Measurements from ENCODE around the gene USP14.

The USP14 gene

GRCh38 chr18:227902-228301 lies 69.5 kb downstream of the USP14 start:
- Mint-ChIP-seq H3K36me3 (ENCODE audit: low read depth) (peaks cover 84% of the 10 kb centered on the region), H3K27me3 (no peaks in the 10 kb centered on the region), H3K9me3 (no peaks in the 10 kb centered on the region), H3K27ac (no peak overlapping the region), H3K4me3 (no peak overlapping the region), H3K4me1 (ENCODE audit: low read depth) (no peaks in the 10 kb centered on the region)
- no peak for DNase-seq

GRCh38 chr18:228586-228985 lies 70.2 kb downstream of the USP14 start:
- Mint-ChIP-seq H3K4me3 (no peak overlapping the region), H3K36me3 (ENCODE audit: low read depth) (peaks cover 81% of the 10 kb centered on the region), H3K4me1 (ENCODE audit: low read depth) (no peaks in the 10 kb centered on the region), H3K27me3 (no peaks in the 10 kb centered on the region), H3K27ac (no peak overlapping the region), H3K9me3 (no peaks in the 10 kb centered on the region)
- no peak for DNase-seq

GRCh38 chr18:231563-231962 lies 73.2 kb downstream of the USP14 start:
- Mint-ChIP-seq H3K4me3 (no peak overlapping the region), H3K27me3 (no peaks in the 10 kb centered on the region), H3K36me3 (ENCODE audit: low read depth) (peaks cover 70% of the 10 kb centered on the region), H3K9me3 (no peaks in the 10 kb centered on the region), H3K4me1 (ENCODE audit: low read depth) (no peaks in the 10 kb centered on the region), H3K27ac (no peak overlapping the region)
- no peak for DNase-seq

GRCh38 chr18:240175-240574 lies 81.8 kb downstream of the USP14 start:
- Mint-ChIP-seq H3K27ac (no peak overlapping the region), H3K27me3 (no peaks in the 10 kb centered on the region), H3K36me3 (ENCODE audit: low read depth) (peaks cover 76% of the 10 kb centered on the region)

GRCh38 chr18:245282-245847 lies 87.0 kb downstream of the USP14 start:
- Mint-ChIP-seq H3K4me3 (no peak overlapping the region), H3K4me1 (ENCODE audit: low read depth) (peaks cover 2% of the 10 kb centered on the region), H3K27me3 (no peaks in the 10 kb centered on the region)

More at GRCh38 chr18:240175-240574, 81.8 kb downstream of the USP14 start:
- Mint-ChIP-seq H3K4me3 (no peak overlapping the region), H3K9me3 (no peaks in the 10 kb centered on the region), H3K4me1 (ENCODE audit: low read depth) (peaks cover 2% of the 10 kb centered on the region)
- no peak for DNase-seq

GRCh38 chr18:248053-248452 lies 89.7 kb downstream of the USP14 start:
- no peaks in the 10 kb centered on the region for H3K27me3 Mint-ChIP-seq
- H3K27ac Mint-ChIP-seq = no peak overlapping the region
- peaks cover 90% of the 10 kb centered on the region for H3K36me3 Mint-ChIP-seq (ENCODE audit: low read depth)
- H3K4me3 Mint-ChIP-seq = no peak overlapping the region
- no peaks in the 10 kb centered on the region for H3K4me1 Mint-ChIP-seq (ENCODE audit: low read depth)
- DNase-seq = no peak
- H3K9me3 Mint-ChIP-seq = no peaks in the 10 kb centered on the region

More at GRCh38 chr18:245282-245847, 87.0 kb downstream of the USP14 start:
- Mint-ChIP-seq H3K9me3 (no peaks in the 10 kb centered on the region), H3K27ac (no peak overlapping the region), H3K36me3 (ENCODE audit: low read depth) (peaks cover 88% of the 10 kb centered on the region)
- no peak for DNase-seq

- Mint-ChIP-seq H3K27me3 (no peaks in the 10 kb centered on the region), H3K4me3 (no peak overlapping the region), H3K36me3 (ENCODE audit: low read depth) (peaks cover 91% of the 10 kb centered on the region), H3K4me1 (ENCODE audit: low read depth) (no peaks in the 10 kb centered on the region), H3K27ac (no peak overlapping the region), H3K9me3 (no peaks in the 10 kb centered on the region)
- no peak for DNase-seq
Observed at GRCh38 chr18:250685-251084, 92.3 kb downstream of the USP14 start.

GRCh38 chr18:251572-251971 lies 93.2 kb downstream of the USP14 start:
- Mint-ChIP-seq H3K4me1 (ENCODE audit: low read depth) (no peaks in the 10 kb centered on the region), H3K4me3 (no peak overlapping the region), H3K27me3 (no peaks in the 10 kb centered on the region), H3K27ac (no peak overlapping the region), H3K36me3 (ENCODE audit: low read depth) (peaks cover 92% of the 10 kb centered on the region), H3K9me3 (no peaks in the 10 kb centered on the region)
- DNase-seq = no peak

GRCh38 chr18:253121-253520 lies 94.8 kb downstream of the USP14 start:
- Mint-ChIP-seq H3K36me3 (ENCODE audit: low read depth) (peaks cover 94% of the 10 kb centered on the region), H3K27ac (no peak overlapping the region), H3K4me3 (no peak overlapping the region), H3K9me3 (no peaks in the 10 kb centered on the region), H3K27me3 (no peaks in the 10 kb centered on the region), H3K4me1 (ENCODE audit: low read depth) (no peaks in the 10 kb centered on the region)
- DNase-seq = no peak

- Mint-ChIP-seq H3K27ac (no peak overlapping the region), H3K4me3 (no peak overlapping the region), H3K27me3 (no peaks in the 10 kb centered on the region), H3K9me3 (no peaks in the 10 kb centered on the region), H3K4me1 (ENCODE audit: low read depth) (no peaks in the 10 kb centered on the region), H3K36me3 (ENCODE audit: low read depth) (peaks cover 95% of the 10 kb centered on the region)
- no peak for DNase-seq
Observed at GRCh38 chr18:255171-255570, 96.8 kb downstream of the USP14 start.

GRCh38 chr18:260547-260946 lies 102.2 kb downstream of the USP14 start:
- Mint-ChIP-seq H3K9me3 (no peaks in the 10 kb centered on the region), H3K27ac (no peak overlapping the region), H3K4me3 (no peak overlapping the region), H3K36me3 (ENCODE audit: low read depth) (peaks cover 95% of the 10 kb centered on the region), H3K27me3 (no peaks in the 10 kb centered on the region), H3K4me1 (ENCODE audit: low read depth) (peaks cover 18% of the 10 kb centered on the region)
- no peak for DNase-seq

GRCh38 chr18:261398-262073 lies 103.2 kb downstream of the USP14 start:
- Mint-ChIP-seq H3K4me3 (no peak overlapping the region), H3K9me3 (no peaks in the 10 kb centered on the region), H3K36me3 (ENCODE audit: low read depth) (peaks cover 92% of the 10 kb centered on the region), H3K4me1 (ENCODE audit: low read depth) (peaks cover 28% of the 10 kb centered on the region), H3K27me3 (no peaks in the 10 kb centered on the region), H3K27ac (no peak overlapping the region)
- DNase-seq = no peak
